HL-60 (cell line): ENCODE results near the gene ZNF22.

Source experiments
- CTCF ChIP-seq: IDR thresholded peaks from one replicate; pipeline ENCODE4 v1.5.1; 2011; ENCODE audit warnings: low read length, control low read depth, inconsistent platforms; ENCODE audit not compliant: insufficient read depth
- GABPA ChIP-seq: IDR thresholded peaks from 2 replicates; pipeline ENCODE4 v1.6.1; 2012; ENCODE audit warnings: low read depth
- POLR2AphosphoS5 ChIP-seq: IDR thresholded peaks from 2 replicates; pipeline ENCODE4 v1.6.1; 2012; ENCODE audit warnings: low read depth
- REST ChIP-seq: IDR thresholded peaks from 2 replicates; pipeline ENCODE4 v1.6.1; 2012; ENCODE audit warnings: low read depth; ENCODE audit not compliant: insufficient replicate concordance

- TF ChIP-seq POLR2AphosphoS5: no peak
- no peak for TF ChIP-seq CTCF
- no peak for TF ChIP-seq REST
- TF ChIP-seq GABPA: no peak
Observed at GRCh38 chr10:45015590-45015989, 14.9 kb downstream of the ZNF22 start.
